Measurements from ENCODE around the gene TMEM120A.

TMEM120A gene

GRCh38 chr7:75960372-75960771 is 34.0 kb downstream of the TMEM120A start:
- no peak for DNase-seq (ENCODE audit: low read depth, low spot score)

DNA sequence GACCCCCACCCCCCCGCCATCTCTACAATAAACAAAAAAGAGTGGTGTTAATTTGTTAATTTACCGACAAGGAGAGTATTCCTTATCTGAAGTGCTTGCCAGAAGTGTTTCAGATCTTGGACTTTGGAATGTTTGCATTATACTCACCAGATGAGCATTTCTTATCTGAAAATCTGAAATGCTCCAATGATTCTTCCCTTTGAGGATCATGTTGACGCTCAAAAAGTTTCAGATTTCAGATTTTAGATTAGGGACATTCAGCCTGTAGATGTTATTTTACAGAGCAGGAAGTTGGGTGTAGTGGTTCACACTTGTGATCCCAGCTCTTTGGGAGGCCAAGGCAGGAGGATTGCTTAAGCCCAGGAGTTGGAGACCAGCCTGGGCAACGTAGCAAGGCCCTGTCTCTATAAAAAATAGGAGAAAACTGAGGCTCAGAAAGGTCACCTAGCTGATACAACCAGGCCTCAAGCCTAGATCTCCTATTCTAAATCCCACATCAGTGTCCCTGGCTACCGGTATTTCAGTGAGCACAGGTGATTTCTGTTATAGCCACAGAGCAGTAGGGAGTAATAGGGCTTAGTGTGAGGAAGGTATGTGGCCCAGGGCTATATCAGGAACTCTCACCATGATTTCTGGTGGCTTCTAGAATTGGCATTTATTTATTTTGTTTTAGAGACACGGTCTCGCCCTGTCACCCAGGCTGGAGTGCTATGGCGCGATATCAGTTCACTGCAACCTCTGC is 35.4 kb downstream of the TMEM120A start:
- DNase-seq (ENCODE audit: low read depth, low spot score) = no peak

DNA sequence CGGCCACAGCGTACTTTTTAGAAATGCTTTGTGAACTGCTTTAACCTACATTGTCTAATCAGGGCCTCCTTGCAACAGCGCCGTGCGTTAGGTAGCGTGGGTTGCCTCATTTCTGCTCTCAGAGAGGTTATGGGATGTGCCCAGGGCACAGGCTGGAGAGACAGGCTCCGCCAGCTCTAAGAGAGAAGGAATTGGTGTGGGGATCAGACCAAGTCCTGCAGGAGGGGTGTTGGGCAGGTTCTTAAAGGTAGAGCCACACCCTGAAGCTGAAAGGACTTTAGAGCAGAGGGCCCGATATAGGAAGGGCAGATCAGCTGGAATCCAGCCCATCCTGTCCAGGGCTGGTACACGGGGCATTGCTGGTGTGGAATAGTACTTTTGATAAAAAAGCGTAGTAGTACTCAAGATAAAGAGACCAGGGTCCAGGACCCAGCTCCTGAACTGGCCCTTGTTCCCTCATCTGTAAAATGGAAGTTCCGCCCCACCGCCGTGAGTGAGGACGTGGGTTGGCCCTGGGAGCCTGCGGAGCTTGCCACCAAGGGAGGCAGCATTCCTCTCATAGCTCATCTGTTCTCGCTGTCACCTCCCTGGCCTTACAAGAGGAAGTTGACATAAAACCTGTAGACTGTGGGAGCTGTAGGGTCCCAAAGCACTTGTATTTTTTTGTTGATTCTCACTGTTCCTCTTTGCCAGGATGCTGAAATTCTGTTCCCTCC is 37.2 kb downstream of the TMEM120A start:
- DNase-seq (ENCODE audit: low read depth, low spot score) = peak; percentile 65

DNA sequence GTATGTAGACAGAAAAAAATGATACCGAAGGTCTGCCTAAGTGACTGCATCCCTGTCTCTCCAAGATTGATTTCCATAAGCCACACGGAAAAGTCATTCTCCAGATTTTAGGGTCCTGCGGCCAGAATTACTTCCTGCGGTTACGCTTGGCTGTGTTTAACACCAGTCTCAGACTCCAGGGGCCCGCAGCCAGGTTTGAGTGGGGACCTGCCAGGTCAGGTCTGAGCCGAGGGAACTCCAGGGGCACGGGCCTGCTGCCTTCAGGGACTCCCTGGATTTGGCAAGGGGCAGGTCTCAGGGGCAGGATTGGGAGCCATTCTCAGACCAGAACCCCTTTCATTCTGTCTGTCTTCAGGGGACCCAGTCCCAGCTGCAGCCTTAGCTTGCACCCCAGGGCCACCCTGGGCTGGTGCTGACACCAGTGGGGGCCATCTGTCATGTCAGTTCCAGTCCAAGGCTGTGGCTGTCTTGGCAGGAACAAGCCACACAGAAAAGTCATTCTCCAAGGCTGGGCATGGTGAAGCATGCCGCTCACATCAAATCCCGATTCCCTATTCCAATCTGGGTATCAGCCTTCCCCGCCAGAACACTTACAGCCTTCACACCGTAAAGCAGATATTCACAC is 39.0 kb downstream of the TMEM120A start:
- no peak for DNase-seq (ENCODE audit: low read depth, low spot score)

GRCh38 chr7:75953931-75954330 is 40.5 kb downstream of the TMEM120A start:
- DNase-seq (ENCODE audit: low read depth, low spot score) = no peak

GRCh38 chr7:75953431-75953830 is 41.0 kb downstream of the TMEM120A start:
- no peak for DNase-seq (ENCODE audit: low read depth, low spot score)

DNA sequence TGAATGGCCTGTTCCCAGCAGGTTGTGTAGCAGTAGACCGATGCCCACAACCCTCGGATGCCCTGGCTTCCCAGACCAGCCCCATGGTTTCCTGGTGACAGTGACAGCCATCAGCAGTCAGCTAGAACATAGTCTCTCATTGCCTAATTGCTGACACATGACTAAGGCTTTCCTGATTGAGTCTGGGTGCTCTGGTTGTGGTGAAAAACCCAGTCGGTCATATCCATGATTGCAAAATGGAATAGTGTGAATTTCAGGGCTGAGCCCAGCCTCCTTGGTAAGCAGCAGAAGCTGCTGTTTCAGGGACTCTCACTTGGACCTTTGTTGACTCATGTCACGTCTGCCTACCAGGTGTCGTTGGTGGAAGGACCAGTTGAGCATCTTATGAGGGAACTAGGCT is 42.9 kb downstream of the TMEM120A start:
- DNase-seq (ENCODE audit: low read depth, low spot score) = peak; percentile 35

DNA sequence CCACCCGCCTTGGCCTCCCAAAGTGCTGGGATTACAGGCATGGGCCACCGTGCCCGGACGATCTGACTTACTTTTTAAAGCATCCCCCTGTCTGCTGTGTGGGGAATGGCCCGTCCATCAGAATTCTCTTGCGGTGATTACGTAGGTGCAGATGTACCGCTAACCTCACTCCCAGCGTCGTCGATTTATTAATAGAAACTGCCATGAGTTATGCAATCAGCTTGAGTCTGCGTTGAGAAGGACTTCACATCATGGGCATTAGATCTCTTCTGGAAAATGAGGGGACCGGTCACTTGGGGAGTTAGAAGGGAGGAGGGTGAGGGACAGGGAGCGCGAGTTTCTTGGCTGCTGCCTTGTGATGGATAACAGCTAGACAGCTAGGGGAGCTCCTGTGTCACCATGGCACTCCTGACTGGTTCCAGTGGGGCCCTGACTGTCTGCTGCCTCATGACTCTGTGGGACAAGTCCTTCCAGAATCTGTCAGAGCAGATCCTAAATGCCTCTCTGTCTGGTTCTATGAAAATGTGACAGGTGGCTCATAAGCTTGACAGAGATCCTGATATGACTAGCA is 44.2 kb downstream of the TMEM120A start:
- no peak for DNase-seq (ENCODE audit: low read depth, low spot score)

GRCh38 chr7:75948179-75948578 is 46.2 kb downstream of the TMEM120A start:
- DNase-seq (ENCODE audit: low read depth, low spot score) = no peak

DNA sequence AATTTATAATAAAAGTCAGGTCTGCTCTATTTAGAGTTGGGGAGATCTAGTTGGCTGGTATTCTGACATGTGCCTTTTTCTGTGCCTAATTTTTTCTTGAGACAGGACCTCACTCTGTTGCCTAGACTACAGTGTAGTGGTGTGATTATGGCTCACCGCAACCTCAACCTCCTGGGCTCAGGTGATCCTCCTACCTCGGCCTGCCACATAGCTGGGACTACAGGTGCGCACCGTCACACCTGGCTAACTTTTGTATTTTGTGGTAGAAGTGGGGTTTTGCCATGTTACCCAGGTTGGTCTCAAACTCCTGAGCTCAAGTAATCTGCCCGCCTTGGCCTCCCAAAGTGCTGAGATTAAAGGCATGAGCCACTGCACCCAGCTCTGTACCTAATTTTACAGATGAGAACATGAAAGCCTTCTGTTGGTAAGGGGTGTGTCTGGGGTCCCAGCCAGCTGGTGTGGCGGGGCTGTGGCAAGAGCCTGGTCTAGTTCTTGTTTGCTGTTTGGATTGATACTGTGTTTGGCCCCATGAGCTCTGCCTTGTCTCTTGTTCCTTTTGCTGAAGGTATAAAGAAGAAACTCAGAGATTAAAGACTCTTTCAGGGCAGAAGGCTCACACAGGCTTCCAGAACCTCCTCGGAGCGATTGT is 48.1 kb downstream of the TMEM120A start:
- no peak for DNase-seq (ENCODE audit: low read depth, low spot score)

DNA sequence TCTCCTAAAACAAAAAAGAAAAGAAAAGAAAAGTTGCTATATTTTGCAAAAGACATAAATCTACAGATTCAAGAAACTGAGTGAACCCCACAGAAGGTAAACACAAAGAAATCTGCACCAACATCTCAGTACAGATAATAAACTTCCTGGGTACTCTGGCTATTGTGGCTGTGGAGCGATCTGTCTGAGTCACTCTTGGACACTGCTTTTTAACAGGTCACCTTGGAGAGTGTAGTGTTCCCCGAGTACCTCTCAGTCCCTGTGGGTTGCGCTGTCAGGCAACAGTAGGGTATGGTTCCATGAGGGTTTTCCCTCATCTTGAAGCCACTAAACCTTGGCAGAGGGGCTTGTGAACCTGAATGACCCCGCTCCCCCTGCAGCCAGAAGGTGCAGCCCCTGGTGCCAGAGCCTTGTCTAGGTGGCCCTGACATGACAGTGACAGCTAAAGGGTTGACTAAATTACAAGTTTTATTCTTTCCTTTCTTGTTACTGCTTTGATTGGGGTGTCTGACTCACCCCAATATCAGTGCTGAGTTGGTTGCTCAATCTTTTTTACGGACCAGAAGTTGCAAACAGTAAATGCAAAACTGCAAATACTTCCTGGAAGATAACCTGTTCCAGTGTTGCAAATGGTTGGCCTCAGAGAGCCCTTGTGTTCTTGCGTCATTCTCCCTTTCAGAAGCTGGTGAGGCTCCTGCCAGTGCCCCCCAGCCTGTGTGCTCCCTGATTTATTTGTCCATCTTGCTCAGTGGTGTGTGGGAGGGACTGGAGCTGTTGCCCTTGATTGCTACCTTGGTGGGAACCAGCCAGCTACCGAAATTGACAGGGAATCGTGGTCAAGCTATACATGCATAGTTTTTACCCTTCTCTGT is 48.9 kb downstream of the TMEM120A start:
- DNase-seq (ENCODE audit: low read depth, low spot score) = no peak

DNA sequence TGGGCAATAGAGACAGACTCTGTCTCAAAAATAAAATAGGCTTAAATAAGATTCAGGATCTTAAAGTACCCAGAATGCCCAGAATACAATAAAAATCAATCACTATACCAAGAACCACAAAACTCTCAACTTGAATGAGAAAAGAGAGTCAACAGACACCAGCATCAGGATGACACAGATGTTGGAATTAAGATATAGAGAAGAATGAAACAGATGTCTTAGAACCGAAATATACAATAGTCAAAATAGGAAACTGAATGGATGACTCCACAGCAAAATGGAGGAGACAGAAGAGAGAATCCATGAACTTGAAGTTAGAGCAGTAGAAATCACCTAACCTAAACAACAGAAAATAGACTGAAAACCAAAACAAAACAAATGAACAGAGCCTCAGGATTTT is 49.9 kb downstream of the TMEM120A start:
- DNase-seq (ENCODE audit: low read depth, low spot score) = no peak

- DNase-seq (ENCODE audit: low read depth, low spot score) = no peak
Observed at GRCh38 chr7:75943864-75944263, 50.5 kb downstream of the TMEM120A start.

- no peak for DNase-seq (ENCODE audit: low read depth, low spot score)
Observed at GRCh38 chr7:75938921-75939320, 55.5 kb downstream of the TMEM120A start.

- DNase-seq (ENCODE audit: low read depth, low spot score) = peak; percentile 84
Observed at GRCh38 chr7:75937958-75938786, 56.2 kb downstream of the TMEM120A start.
